ENCODE measurements around the gene KPNA4. TPM values are rescaled to one million over a fixed set of nuclear protein-coding genes. Genes with fewer than 3 reads are reported as not detected.

Gene KPNA4
- total RNA-seq, 4 donors from 2014 or later, result 25.7 to 43.6 (median 33.7) TPM

- no peak for DNase-seq (ENCODE audit: low spot score)
- ATAC-seq (ENCODE audit: low FRiP score), result no peak
- TF ChIP-seq CTCF (IDR thresholded peaks at IDR 0.05), result no peak
Measured at GRCh38 chr3:160562952-160563351, 2.4 kb downstream of the KPNA4 start.

DNA sequence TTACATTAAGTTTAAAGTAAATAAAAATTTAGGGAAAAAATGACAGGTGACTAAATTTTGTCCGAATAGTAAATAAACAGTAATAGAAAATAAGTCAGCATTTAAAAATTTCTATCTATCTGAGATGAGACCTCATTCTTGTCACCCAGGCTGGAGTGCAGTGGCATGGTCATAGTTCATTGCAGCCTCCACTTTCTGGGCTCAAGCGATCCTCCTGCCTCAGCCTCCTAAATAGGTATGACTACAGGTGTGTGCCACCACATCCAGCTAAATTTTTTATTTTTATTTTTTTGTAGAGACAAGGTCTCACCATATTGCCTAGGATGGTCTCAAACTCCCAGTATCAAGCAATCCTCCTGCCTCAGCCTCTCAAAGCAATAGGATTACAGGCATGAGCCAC is 7.8 kb downstream of the KPNA4 start:
- DNase-seq (ENCODE audit: low spot score) (no peak), ATAC-seq (ENCODE audit: low FRiP score) (no peak)
- no peak for TF ChIP-seq CTCF (IDR thresholded peaks at IDR 0.05)

GRCh38 chr3:160556141-160556540 is 9.2 kb downstream of the KPNA4 start:
- no peak for DNase-seq (ENCODE audit: low spot score)
- no peak for TF ChIP-seq CTCF (IDR thresholded peaks at IDR 0.05)
- ATAC-seq (ENCODE audit: low FRiP score), result no peak

DNA sequence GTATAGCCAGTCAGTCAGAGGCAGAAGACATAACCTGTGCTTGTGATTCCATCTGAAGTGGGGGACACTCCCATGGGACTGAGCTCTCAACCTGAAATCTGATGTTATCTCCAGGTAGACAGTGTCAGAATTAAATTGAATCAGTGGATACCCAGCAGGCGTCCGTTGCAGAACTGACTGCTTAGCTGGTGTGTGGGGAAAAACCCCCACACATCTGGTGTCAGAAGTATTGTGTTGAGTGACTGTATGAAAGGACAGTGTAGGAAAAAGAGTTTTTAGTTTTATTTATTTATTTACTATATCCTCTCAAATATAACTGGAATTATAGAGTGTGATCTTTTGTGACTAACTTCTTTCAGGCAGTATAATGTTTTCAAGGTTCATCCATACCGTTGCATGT is 10.4 kb downstream of the KPNA4 start:
- no peak for TF ChIP-seq CTCF (IDR thresholded peaks at IDR 0.05)
- DNase-seq (ENCODE audit: low spot score), result no peak
- no peak for ATAC-seq (ENCODE audit: low FRiP score)

DNA sequence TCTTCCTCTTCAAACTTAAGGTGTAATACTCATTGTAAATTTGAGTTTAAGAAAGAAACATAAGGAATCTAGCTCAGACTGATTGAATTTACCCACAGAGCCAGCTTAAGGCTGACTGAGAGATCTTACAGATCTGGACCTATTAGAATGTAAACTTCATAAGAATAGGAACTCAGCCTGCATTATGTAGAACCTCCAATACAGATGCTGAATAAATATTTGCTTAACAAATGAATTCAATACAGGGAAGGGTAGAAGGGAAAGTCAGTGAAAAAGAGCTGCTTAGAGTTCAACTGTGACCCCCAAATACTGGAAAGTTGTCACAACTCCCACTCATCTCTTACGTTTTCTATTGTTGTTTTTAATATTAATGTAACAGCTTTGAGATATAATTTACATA is 11.5 kb downstream of the KPNA4 start:
- no peak for ATAC-seq (ENCODE audit: low FRiP score)
- TF ChIP-seq CTCF (IDR thresholded peaks at IDR 0.05), result no peak
- DNase-seq (ENCODE audit: low spot score), result no peak

DNA sequence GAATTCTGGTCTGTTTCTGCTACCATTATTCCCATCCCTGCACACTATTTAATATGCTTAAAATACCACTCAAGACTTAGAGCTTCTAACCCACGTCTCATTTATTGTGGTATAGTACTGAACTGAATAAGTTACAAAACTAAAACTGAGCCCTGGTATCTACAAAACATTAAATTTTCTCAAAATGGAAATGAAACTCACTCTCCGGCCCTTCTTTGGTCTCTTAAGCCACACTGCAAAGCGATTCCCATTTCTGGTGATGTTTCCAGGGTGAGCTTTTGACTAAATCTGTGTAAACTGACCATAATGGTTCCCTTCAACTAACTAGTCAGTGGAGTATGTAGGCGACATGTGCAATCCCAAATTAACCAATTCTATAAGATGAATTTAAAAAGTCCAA is 18.6 kb downstream of the KPNA4 start:
- TF ChIP-seq CTCF (IDR thresholded peaks at IDR 0.05), result no peak
- ATAC-seq (ENCODE audit: low FRiP score) (no peak), DNase-seq (ENCODE audit: low spot score) (no peak)

DNA sequence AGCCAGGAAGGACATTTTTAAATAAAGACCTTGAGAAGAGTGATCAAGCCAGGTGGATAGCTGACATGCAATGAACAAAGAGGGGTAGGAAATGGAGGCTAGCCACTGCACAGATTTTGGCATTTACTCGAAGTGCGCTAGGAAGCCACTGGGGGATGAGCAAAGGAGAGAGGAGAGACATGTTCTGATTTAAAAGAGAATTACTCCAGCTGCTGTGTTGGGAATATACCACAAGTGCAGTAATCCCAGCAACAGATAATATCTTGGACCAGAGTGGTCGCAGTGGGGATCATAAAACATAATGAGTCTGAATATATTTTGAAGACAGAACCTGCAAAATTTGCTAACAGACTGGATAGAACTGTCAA is 19.9 kb downstream of the KPNA4 start:
- DNase-seq (ENCODE audit: low spot score), result no peak
- ATAC-seq (ENCODE audit: low FRiP score), result no peak
- no peak for TF ChIP-seq CTCF (IDR thresholded peaks at IDR 0.05)
